Frontal cortex (tissue), 4 donors: Measurements from ENCODE around the gene C19orf33. TPM values are rescaled to one million over a fixed set of nuclear protein-coding genes. Genes with fewer than 3 reads are reported as not detected.
A peak's percentile ranks its signal among the peaks of the same experiment; 100 is the strongest.
"Not testable (repeated sequence)": the region's sequence is repeated elsewhere in the genome, so short reads cannot be mapped to it uniquely, and the experiment has no call there.

Experiments used
- DNase-seq, 2 donors: peaks; one replicate each; pipeline ENCODE4 v3.0.0; 2012; ENCODE audit warnings: low spot score in 2 of 2
- FAIRE-seq: peaks from 2 replicates; lab custom pipeline; 2012; peaks lifted over from hg19 to GRCh38; lab: Jason Lieb, UNC
- total RNA-seq: library from RNA; depleted of rRNA; stranded (reverse); fragments of >200 nt; gene quantifications from one replicate; pipeline ENCODE4 v1.2.3, GENCODE V29; 2014
- donor health status: control.
- donor health status: control.
- donor health status: control.

Gene C19orf33
- 0.82 TPM for total RNA-seq

DNA sequence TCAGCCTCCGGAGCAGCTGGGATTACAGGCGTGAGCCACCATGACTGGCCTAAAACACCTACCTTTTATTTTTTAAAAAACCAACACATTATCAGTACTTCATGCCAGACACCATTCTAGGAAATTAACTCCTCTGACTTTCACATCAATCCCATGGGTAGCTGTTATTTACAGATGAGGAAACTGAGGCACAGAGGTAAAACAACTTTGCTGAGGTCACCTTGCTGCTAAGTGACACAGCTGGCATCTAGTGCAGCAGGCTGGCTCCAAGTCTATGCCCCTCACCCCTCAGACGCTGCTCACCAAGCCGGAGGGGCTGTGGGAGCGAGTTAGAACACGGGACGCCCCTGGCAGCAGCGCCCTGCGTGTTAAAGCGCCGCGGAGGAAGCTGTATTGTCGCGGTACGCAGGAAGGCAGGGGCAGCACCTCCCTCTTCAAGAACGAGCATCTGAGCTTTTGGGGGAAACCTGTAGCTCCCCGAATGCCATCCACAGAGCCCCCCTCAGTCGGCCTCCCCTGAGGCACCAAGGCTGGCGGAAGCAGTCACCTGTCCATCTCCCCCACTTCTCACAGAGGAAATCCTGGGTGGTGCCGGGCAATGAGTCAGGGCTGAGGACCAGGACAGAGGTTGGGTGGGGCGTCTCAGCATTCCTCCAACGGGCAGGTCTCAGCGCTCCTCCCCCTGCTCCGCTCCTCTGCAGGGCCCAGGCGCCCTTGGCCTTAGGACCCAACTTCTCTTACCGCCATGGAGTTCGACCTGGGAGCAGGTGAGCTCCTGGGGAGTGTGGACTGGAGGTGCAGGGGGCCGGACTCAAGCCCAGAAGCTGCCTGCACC, at the start of gene C19orf33:
TSS of gene C19orf33 (plus strand) at position 735 of the 835 bp plus-strand sequence. CDS start at position 746, 11 bp downstream.
- DNase-seq (no peak), FAIRE-seq (no peak)

DNA sequence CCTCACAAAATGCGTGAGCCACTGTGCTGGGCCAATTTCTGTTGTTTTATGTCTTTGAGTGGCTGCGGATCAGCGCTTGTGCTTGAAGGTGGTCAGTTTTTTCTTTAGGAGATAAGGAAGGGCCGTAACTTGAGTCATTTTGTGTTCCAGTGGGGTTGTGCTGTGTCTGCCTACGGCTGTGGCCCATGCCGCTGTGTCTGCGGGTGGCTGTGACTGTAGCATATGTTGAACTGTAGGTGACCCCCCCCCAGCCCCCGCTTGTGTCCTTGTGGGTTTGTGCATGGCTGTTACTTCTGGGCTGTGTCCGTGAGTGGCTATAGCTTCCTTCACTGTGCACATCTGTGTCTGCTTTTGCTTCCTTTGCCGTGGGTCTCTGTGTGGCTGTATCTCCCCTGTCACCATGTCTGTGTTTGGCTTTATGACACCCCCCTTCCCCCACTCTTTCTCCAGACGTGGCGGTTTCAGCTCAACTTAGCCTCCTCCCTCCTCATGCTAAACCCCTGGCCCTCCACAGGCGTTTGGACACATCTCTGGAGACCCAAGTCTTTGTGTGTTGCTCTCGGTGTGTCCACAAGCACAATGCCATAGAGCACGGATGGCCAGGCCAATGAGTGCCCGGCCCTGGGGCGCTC, 48.6 kb upstream of the C19orf33 start:
- DNase-seq = no peak
- no peak for FAIRE-seq

DNA sequence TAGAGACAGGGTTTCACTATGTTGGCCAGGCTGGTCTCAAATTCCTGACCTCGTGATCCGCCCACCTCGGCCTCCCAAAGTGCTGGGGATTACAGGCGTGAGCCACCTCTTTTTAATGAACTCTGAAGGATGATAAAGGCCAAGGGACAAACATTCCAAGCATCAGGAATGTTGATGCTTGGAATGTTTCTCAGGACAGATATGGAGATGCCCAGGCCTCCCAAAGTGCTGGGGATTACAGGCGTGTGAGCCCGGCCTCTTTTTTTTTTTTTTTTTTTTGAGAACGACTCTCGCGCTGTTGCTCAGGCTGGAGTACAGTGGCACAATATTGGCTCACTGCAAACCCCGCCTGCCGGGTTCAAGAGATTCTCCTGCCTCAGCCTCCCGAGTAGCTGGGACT, 42.1 kb upstream of the C19orf33 start:
- not testable (repeated sequence) for FAIRE-seq, DNase-seq

DNA sequence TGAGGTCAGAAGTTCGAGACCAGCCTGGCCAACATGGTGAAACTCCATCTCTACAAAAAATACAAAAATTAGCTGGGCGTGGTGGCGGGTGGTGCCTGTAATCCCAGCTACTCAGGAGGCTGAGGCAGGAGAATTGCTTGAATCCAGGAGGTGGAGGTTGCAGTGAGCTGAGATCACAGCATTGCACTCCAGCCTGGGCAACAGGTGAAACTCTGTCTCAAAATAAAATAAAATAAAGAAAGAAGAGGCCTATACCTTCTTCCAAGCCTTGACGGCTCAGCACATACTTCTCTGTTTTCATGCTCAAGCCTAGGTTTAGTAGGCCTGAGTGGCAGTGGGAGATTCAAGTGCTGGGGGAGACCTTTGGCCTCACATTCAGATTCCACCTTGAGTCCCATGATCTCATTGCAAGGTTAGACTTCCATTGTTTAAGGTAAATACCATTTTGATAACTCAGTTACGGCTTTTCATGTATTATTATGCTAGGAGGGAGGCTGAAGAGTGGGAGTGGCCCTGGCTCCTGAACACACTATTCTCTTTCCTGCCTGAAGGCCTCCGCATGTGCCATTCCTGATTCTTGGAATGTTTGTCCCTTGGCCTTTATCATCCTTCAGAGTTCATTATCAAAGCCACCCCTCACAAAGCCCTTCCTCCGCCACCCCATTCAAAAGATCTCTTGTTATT, 41.3 kb upstream of the C19orf33 start:
- FAIRE-seq (no peak), DNase-seq (no peak)

DNA sequence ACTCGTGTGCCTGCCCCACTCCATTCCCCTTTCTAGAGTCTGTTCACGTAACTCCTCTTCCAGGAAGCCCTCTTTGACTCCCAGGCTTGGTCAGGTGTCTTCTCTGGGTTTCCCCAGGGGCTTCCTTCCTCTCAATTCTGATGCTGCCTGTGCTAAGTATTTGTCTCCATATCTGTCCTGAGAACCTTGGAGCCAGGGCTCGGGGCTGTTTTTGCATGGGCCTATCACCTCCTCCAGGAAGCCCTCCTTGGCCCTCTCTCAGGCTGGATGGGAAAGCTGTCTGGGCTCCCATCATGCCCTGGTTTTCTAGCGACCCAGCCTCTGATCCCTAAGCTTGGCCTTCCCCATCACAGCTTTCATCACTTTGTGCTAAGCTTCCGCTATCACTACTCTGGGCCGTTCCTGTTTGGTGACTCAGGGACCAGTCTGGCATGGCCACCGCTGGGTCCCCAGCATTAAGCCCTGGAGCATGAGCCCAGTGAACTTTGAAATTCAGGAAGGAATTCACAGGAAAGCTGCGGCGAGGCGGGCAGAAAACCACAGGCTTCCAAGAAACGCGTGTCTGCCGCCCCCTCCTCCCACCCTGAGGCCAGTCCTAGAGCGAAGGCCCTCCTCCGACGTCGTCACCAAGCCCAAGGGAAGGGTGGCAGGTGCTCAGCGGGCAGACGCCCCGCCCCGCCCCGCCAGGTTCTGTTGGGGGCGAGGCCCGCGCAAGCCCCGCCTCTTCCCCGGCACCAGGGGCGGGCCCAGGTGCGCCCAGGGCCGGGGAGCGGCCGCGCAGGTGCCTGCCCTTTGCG, 40.2 kb upstream of the C19orf33 start:
- DNase-seq (peak; percentile 60 to 64), FAIRE-seq (no peak)

DNA sequence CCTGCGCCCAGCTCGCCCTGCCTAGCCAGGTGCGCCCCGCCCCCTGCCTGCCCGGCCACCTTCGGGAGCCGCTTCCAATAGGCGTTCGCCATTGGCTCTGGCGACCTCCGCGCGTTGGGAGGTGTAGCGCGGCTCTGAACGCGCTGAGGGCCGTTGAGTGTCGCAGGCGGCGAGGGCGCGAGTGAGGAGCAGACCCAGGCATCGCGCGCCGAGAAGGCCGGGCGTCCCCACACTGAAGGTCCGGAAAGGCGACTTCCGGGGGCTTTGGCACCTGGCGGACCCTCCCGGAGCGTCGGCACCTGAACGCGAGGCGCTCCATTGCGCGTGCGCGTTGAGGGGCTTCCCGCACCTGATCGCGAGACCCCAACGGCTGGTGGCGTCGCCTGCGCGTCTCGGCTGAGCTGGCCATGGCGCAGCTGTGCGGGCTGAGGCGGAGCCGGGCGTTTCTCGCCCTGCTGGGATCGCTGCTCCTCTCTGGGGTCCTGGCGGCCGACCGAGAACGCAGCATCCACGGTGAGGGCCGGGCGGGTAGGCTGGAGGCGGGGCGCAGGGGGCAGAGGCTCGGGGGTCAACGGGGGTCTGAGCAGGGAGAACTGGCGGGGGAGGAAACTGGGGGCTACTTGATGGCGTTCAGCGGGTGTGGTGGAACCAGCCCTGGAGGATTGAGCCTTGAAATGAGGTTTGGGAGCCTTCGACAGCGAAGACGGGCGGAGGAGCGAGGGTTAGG, 39.4 kb upstream of the C19orf33 start, which contains the start of gene SPINT2:
TSS of gene SPINT2 (plus strand) at position 88 of the 727 bp plus-strand sequence. CDS start at position 408, 320 bp downstream.
- FAIRE-seq (no peak), DNase-seq (no peak)

DNA sequence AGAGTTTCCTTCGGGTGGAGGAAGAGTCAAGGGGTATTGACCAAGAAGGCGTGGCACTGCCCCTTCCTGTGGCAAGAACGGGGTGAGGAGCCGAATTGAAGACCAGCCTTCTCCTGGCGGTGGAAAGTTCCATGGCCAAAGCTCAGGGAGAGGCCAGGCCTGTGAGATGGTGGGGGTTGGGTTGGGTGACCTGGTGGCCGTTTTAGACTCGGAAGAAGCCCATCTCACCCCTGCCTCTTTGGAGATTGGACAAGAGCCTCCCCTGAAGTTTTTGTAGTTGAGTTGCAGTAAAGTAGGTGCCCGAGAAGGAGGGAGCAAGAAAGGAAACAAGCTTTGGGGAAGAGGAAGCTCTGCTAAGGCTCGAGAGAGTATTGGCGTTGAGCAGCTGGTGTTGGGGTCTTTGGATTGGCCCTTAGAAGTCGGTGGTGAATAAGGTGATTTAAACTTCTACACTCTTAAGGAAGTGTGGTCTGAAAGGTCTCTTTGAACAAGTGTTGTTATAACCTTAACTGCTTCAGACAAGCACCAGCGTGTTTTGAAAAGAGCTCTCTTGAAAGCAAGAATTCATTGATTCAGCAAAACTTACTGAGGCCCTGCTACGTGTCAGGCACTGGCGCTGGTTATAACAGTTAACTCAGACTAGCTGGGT, 38.7 kb upstream of the C19orf33 start:
- DNase-seq (no peak), FAIRE-seq (no peak)

DNA sequence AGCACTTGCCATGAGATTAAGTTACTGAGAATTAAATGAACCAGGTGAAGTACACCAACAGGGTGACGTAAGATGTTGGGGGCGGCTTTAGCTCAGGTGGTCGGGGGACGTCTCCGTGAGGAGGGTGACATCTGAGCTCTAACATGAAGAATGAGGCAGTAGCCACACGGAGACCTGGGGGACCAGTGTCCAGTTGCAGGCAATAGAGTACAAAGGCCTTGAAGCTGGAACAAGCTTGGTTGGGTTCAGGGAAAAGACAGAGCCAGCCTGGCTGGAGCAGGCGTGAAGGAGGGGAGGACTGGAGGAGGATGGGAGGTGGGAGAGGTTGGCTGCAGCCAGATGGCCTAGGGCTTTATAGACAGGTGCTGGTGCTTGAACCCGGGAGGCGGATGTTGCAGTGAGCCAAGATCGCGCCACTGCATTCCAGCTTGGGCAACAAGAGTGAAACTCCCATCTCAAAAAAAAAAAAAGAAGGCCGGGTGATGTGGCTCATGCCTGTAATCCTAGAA, 38.1 kb upstream of the C19orf33 start:
- FAIRE-seq = no peak

DNA sequence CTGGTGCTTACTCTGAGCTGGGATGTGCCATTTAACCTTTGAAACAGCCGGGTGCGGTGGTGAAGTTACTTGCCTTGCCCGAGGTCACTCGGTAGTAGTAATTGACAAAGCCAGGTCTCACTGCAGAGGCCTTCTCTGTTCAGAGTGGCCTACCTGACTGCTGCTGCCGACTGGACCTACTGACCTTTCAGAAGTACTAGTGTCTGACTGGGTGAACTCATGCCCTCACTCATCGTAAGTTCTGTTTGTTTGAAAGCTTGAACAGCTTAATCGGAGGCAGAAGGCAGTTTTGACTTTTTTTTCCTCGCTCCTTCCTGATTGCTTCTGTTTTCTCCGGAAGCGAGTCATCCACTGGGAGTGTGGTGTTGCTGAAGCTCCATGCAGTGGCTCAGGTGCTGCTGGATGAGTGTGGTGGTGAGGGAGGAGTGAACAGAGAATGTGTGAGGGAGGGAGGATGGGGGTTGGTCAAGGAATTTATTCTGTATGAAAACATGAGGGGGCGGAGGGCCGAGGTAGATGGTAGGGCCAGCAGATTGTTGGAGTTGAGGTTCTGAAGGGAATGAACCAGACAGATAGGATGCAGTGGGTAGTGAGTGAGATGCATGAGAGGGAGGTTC, 37.0 kb upstream of the C19orf33 start:
- no peak for DNase-seq
- FAIRE-seq = no peak

More for the DNA sequence above, 38.1 kb upstream of the C19orf33 start:
- DNase-seq = no peak

DNA sequence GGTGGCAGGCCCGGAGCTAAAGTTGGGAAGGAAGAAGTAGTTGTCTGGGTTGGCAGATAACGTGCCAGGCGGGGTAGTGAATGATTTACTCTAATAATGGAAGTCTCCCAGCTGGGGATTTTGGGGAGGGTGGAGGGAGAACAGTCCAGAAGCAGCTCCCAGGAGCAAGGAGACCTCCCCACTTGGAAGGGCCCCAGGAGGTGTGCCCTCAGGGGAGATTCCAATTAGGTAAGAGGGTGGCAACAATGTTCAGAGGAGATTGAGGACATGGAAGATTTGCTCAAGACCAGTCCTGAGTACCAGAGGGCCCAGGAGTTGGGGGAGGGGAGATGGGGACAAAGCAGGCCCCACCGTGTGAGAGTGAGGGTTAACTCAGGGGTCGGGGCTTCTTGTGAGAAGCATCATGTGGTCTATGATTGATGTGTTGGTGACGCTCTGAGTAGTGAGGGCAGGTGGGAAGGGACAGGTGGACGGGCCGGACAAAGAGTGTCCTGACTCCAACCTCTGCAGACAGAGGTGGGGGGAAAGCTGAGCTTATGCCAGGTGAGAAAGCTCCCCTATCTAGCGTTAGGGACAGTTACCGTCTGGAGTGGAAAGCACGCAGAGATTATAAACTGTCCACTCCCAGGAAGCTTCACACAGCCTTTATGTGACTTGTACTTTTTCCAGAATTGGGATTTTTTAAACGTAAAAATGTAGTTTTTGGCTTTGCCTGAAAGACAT, 36.1 kb upstream of the C19orf33 start:
- no peak for FAIRE-seq
- no peak for DNase-seq

DNA sequence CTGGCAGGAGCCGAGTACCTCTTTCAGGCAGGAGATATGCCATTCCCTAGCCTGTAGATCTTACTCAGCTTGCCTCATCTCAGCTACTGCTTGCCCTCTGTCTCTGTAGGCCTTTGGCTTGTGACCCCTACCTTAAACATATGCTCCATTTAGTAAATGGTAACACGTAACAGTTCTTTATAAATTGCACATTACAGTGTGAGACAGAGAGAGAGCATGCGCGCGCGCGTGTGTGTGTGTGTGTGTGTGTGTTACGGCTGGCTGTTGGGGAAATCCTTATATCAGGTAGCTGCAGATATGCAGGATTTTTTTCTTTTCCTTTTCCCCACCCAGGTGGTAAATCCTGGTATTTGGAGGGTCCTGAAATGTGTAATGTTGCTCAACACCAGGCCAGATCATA, 35.5 kb upstream of the C19orf33 start:
- DNase-seq = no peak
- FAIRE-seq = no peak

DNA sequence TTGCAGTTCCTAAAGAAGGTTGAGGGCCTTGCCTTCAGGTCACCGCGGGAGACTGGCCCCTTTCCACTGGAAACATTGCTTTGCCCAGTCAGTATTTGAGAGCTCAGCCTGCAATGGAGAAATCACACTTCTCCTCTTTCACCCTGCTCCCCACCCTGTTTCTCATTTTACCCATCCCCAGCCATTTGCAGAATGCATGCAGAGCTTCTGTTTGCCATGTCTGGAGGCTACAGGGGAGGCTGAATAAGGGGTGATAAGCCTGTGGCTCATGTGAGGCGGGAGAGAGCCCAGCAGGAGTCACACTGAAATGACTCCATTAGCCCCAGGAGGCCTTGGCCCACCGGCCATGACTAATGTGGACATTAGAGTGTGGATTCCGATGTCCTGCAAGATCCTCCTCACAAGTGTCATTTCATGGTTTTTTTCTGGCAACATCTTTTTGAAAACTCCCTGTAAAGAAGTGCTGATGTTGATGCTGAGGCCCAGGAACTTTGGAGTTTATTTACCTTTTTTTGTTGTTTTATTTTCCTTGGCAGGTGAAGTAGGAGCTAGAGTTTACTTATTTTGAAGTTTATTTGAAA, 33.4 kb upstream of the C19orf33 start:
- FAIRE-seq (no peak), DNase-seq (no peak)

DNA sequence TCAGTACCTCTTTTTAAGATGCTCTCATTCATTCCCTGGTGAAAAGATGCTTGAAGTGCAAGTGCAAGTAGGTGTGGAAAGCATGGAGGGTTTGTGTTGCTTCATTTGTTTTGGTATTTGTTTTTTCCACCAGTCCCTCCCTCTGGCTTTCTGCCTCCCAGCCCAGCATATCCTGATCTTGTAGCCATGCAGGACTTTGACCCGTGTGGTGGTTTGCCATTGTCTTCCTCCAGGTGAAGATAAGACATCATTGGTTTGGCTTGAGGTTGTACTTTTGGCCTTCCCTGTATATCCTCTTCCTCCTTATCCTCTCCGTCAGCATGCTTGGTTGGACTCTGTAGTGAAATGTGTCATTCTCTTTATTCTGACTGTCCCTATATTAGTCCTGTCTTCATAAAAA, 30.6 kb upstream of the C19orf33 start:
- DNase-seq (no peak), FAIRE-seq (no peak)

DNA sequence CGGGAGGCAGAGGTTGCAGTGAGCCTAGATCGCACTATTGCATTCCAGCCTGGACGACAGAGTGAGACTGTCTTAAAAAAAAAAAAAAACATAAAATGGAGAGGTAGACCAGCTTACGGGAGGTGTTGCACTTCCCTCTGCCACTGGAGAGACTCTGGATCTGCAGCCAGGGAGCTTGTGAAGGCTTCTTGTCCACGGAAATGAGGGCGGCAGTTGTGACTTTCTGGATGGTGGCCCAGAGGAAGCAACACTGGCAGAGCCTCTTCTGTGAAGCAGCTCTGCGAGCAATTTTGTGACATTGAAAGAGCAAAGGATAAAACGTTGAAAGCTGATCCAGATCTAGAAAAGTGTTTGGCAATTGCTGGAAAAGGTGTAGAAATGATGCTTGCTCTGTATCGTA, 29.3 kb upstream of the C19orf33 start:
- DNase-seq (no peak), FAIRE-seq (no peak)

DNA sequence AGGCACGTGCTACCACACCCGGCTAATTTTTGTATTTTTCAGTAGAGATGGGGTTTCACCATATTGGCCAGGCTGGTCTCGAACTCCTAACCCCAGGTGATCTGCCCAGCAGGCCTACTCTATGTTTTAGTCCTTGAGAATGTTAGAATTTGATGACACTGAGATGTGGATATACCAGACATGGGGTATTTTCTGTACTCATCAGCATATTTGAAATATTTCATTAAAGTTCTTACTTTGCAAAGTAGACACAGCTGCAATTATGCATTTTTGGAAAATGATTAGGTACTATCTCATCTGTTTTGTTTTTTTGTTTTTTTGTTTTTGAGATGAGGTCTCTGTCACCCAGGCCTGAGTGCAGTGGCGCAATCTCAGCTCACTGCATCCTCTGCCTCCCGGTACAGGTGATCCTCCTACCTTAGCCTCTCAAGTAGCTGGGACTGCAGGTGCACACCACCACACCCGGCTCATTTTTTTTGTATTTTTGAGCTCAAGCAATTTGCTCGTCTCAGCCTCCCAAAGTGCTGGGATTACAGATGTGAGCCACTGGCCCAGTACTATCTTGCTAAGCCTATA, 27.0 kb upstream of the C19orf33 start:
- no peak for FAIRE-seq

DNA sequence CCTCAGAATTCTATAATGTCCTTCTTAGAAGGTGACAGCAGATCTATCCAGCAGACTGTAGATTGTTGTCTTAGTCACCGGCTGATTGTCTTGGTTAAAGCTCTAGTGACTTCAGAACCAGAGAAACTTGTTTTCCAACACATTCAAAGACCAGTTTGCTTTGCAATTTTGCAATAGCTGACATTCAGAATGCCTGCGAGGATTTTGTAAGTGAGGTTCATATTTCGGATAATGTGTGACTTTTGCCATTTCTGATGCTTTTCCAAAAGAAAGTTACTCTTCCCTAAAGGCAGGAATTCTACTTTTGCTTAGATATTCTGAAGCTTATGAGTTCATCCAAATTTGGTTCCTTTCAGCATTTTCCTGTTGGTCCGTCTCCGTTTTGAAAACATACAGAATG, 26.5 kb upstream of the C19orf33 start:
- no peak for FAIRE-seq
- DNase-seq = no peak

More for the DNA sequence above, 27.0 kb upstream of the C19orf33 start:
- no peak for DNase-seq
